Gastroesophageal sphincter (tissue), 4 donors: ENCODE data around the gene ABRAXAS1. TPM values are rescaled to one million over a fixed set of nuclear protein-coding genes. Genes with fewer than 3 reads are reported as not detected.

Experiments used
- ATAC-seq: fragments of 150-250 bp; one replicate; pipeline ENCODE4 v1.9.1; 2016; ENCODE audit warnings: mild to moderate bottlenecking, moderate library complexity
- H3K27ac ChIP-seq, 4 donors: fragments of 200-600 bp; sonication (generic) in 3 of 4; 1 replicate in 3 of 4; 2 replicates in 1 of 4; pipeline ENCODE4 v1.5.1; 2016 to 2019
- H3K27me3 ChIP-seq: fragments of 200-600 bp; sonication (generic); one replicate; pipeline ENCODE4 v1.5.1; 2019
- H3K36me3 ChIP-seq, 2 donors: fragments of 200-600 bp; sonication (generic); one replicate each; pipeline ENCODE4 v1.5.1; 2019; ENCODE audit warnings: control low read depth in 1 of 2
- H3K4me1 ChIP-seq, 3 donors: fragments of 200-600 bp; sonication (generic); 1 replicate in 2 of 3; 2 replicates in 1 of 3; pipeline ENCODE4 v1.5.1; 2016 to 2019; ENCODE audit warnings: control low read depth in 2 of 3
- H3K4me3 ChIP-seq, 2 donors: fragments of 200-600 bp; sonication (generic); one replicate each; pipeline ENCODE4 v1.5.1; 2019; ENCODE audit warnings: mild to moderate bottlenecking in 1 of 2, moderate library complexity in 1 of 2
- H3K9me3 ChIP-seq, 3 donors: fragments of 200-600 bp; sonication (generic); one replicate each; pipeline ENCODE4 v1.5.1; 2017 to 2019; ENCODE audit warnings: control low read depth in 2 of 3
- EP300 ChIP-seq: sonication (generic); formaldehyde crosslinking; IDR thresholded peaks from one replicate; pipeline ENCODE4 v1.6.1; 2017; ENCODE audit warnings: antibody characterized with exemption, mild to moderate bottlenecking
- POLR2A ChIP-seq, 2 donors: fragments of 450-650 bp; IDR thresholded peaks; one replicate each; pipeline ENCODE4 v1.6.1; 2017; ENCODE audit warnings: antibody characterized with exemption in 2 of 2, mild to moderate bottlenecking in 2 of 2, moderate library complexity in 1 of 2
- POLR2AphosphoS5 ChIP-seq: sonication (generic); formaldehyde crosslinking; IDR thresholded peaks from one replicate; pipeline ENCODE4 v1.6.1; 2017; ENCODE audit warnings: antibody characterized with exemption
- WGBS, 2 donors: methylation state at CpG; one replicate each; pipeline ENCODE4 v1.1.5; 2018; ENCODE audit warnings: low coverage in 1 of 2; 5-methylcytosine and 5-hydroxymethylcytosine counted together
- total RNA-seq, 4 donors: library from RNA; depleted of rRNA; stranded (reverse); fragments of >200 nt; gene quantifications; one replicate each; pipeline ENCODE4 v1.1.0, GENCODE V29; 2016
- TF ChIP-seq, protein P1 (sequence below), 4 experiments: fragments of 200-600 bp in 2 of 4; fragments of 450-650 bp in 2 of 4; sonication (generic) in 1 of 4; IDR thresholded peaks; one replicate each; pipeline ENCODE4 v1.5.1; 2017 to 2019; ENCODE audit warnings: antibody characterized with exemption in 4 of 4, mild to moderate bottlenecking in 2 of 4, moderate library complexity in 2 of 4

The ABRAXAS1 gene
- total RNA-seq, 4 donors from 2014 or later = 8.3 to 18.4 (median 11.3) TPM

DNA sequence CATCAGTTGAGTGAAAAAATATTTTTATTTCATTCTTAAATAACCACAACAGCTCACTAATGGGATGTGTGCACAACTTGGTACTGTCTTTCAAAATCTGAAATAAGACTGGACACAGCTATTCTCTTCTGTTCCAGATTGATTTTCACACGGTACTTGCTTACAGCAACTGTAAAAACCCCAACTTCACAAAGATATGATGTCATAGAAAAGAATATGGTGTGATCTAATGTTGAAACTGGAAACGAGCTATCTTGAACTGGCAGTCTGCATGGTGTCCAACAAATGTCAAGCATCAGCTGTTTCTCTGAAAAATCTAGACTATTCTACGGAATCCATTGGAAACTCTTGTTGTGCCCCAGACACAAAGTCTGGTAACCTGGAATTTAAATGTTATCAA, 44.0 kb downstream of the ABRAXAS1 start:
- H3K9me3 ChIP-seq = no peaks in the 10 kb centered on the region
- no peak overlapping the region for H3K27ac ChIP-seq
- no peaks in the 10 kb centered on the region for H3K4me1 ChIP-seq
- H3K36me3 ChIP-seq = peaks cover 8 to 97% of the 10 kb centered on the region in 2 donors
- no peak overlapping the region for H3K4me3 ChIP-seq
- WGBS, 2 donors = 77 to 79% methylated on average over 3 of the region's 3 CpGs
- TF ChIP-seq EP300 = no peak
- TF ChIP-seq POLR2AphosphoS5 = no peak
- TF ChIP-seq, protein P1, sequence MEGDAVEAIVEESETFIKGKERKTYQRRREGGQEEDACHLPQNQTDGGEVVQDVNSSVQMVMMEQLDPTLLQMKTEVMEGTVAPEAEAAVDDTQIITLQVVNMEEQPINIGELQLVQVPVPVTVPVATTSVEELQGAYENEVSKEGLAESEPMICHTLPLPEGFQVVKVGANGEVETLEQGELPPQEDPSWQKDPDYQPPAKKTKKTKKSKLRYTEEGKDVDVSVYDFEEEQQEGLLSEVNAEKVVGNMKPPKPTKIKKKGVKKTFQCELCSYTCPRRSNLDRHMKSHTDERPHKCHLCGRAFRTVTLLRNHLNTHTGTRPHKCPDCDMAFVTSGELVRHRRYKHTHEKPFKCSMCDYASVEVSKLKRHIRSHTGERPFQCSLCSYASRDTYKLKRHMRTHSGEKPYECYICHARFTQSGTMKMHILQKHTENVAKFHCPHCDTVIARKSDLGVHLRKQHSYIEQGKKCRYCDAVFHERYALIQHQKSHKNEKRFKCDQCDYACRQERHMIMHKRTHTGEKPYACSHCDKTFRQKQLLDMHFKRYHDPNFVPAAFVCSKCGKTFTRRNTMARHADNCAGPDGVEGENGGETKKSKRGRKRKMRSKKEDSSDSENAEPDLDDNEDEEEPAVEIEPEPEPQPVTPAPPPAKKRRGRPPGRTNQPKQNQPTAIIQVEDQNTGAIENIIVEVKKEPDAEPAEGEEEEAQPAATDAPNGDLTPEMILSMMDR (IDR thresholded peaks at IDR 0.05) = no peak
- ATAC-seq = no peak
- no peaks in the 10 kb centered on the region for H3K27me3 ChIP-seq

DNA sequence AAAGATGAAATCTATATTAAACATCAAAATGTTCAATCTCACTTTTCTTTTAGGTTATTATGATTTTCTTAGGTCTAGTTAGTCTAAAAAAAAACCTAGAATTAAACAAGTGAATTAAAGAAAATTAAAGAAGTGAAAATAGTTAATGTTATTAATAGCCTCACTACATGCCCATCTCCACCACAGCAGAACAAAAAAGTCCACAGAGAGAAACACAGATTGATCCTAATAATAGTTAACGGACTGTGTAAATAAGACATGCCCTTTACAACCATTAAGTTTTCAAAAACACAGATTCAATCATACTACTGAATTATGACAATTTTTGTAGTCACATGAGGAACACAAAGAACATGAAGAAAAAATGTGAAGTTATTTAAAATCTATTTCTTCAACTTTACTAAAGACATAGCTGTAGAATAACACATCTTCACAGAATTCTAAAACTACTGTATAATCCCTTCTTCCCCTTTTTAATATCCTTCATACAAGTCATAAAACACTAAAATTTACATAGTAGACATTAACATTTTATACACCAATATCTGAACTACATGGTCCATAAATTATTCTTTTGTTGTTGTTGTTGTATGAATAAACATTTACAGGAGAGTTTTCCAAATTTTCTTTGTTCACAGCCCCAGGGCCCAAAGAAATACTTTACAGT, 44.6 kb downstream of the ABRAXAS1 start:
- no peaks in the 10 kb centered on the region for H3K9me3 ChIP-seq
- TF ChIP-seq EP300 = no peak
- H3K4me3 ChIP-seq = no peak overlapping the region
- no peak for ATAC-seq
- WGBS, 2 donors = 67 to 83% methylated on average over 1 of the region's 1 CpG
- peaks cover 8 to 98% of the 10 kb centered on the region in 2 donors for H3K36me3 ChIP-seq
- no peaks in the 10 kb centered on the region for H3K4me1 ChIP-seq
- H3K27me3 ChIP-seq = no peaks in the 10 kb centered on the region
- no peak overlapping the region for H3K27ac ChIP-seq

DNA sequence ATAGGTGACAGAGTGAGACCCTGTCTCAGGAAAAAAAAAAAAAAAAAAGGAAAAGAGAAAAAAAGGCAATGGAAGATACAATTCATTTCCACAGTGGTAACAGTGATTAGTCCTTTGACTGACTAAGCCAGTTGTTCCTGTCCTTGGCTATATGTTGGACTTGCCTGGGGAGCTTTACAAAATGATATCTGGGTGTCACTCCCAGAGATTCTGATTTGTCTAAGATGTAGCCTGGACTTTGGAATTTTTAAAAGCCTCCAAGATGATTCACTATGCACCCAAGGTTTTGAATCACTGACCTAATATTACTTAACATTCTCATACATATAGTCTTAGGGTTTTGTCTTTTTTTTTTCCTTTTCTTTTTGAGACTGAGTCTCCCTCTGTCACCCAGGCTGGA, 46.2 kb downstream of the ABRAXAS1 start:
- H3K9me3 ChIP-seq = no peaks in the 10 kb centered on the region
- H3K4me1 ChIP-seq = no peaks in the 10 kb centered on the region
- no peak for ATAC-seq
- no peak overlapping the region for H3K27ac ChIP-seq
- TF ChIP-seq POLR2A (IDR thresholded peaks at IDR 0.05) = no peak
- no peak for TF ChIP-seq EP300
- no peak for TF ChIP-seq POLR2AphosphoS5
- no peaks in the 10 kb centered on the region for H3K27me3 ChIP-seq
- no peak overlapping the region for H3K4me3 ChIP-seq
- H3K36me3 ChIP-seq = peaks cover 4 to 98% of the 10 kb centered on the region in 2 donors

DNA sequence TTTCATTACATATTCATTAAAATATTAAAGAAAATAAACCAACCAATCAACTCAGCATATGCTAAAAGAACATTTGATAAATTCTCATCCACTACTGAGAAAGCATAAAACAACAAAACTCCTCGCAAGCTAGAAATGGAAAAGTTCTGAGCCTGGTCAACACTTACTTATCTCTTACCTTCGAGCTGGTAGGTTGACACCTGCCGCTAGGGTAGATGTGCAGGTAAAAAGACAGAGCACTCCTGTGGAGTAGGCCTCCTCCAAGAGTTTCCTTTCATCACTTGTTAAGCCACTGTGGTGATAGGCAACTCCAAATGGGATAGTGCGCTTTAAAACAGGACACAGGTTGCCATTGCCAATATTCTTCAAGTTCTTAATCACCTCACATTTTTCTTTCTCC, 48.2 kb downstream of the ABRAXAS1 start:
- H3K4me1 ChIP-seq = no peaks in the 10 kb centered on the region
- no peak for TF ChIP-seq POLR2AphosphoS5
- no peak for TF ChIP-seq POLR2A (IDR thresholded peaks at IDR 0.05)
- TF ChIP-seq, protein P1 (IDR thresholded peaks at IDR 0.05) = no peak
- peaks cover 4 to 92% of the 10 kb centered on the region in 2 donors for H3K36me3 ChIP-seq
- WGBS, 2 donors = 87 to 90% methylated on average over 3 to 4 of the region's 4 CpGs
- H3K27me3 ChIP-seq = no peaks in the 10 kb centered on the region
- H3K9me3 ChIP-seq = no peaks in the 10 kb centered on the region
- no peak overlapping the region for H3K27ac ChIP-seq
- H3K4me3 ChIP-seq = no peak overlapping the region
- ATAC-seq = no peak

DNA sequence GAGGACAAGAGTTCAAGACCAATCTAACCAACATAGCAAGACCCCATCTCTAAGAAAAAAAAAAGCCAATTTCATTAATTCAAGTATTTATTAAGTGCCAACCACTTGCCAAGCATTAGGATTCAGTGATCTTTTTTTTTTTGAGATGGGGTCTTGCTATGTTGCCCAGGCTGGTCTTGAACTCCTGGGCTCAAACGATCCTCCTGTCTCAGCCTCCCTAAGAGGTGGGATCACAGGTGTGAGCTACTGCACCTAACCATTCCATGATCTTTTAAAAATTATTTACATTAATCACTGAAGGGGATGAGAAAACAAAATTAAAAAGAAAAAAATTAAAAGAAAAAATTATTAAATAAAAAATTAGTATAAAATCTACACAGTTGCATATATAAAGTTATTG, 53.7 kb downstream of the ABRAXAS1 start:
- TF ChIP-seq, protein P1 (IDR thresholded peaks at IDR 0.05) = no peak
- TF ChIP-seq POLR2A (IDR thresholded peaks at IDR 0.05) = no peak
- TF ChIP-seq EP300 = no peak
- no peak for TF ChIP-seq POLR2AphosphoS5
- no peaks in the 10 kb centered on the region for H3K9me3 ChIP-seq
- H3K27me3 ChIP-seq = no peaks in the 10 kb centered on the region
- H3K27ac ChIP-seq = no peak overlapping the region
- no peak for ATAC-seq
- no peak overlapping the region for H3K4me3 ChIP-seq
- H3K36me3 ChIP-seq = peaks cover 0 to 86% of the 10 kb centered on the region in 2 donors
- WGBS, 2 donors = 83 to 100% methylated on average over 1 of the region's 1 CpG
- H3K4me1 ChIP-seq = no peaks in the 10 kb centered on the region

DNA sequence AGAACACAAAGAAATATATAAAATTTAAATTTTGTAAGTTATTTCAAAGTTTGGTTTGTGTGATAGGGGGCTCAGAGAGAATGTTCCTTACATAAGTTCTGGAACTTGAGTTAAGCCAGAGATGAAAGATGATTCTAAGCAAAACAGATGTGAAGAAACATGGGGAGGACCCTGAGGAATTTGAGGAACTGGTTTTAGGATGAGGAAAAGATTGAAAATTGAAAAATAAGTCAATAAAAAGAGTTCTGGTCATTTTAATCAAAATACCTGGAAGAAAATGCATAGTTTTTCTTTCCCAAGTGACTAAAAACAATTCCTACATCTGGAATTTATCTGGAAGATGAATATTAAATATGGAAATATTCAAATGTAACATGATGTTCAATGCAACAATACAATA, 66.7 kb downstream of the ABRAXAS1 start:
- no peak overlapping the region for H3K4me3 ChIP-seq
- peaks cover 0 to 87% of the 10 kb centered on the region in 2 donors for H3K36me3 ChIP-seq
- H3K27ac ChIP-seq = no peak overlapping the region
- H3K9me3 ChIP-seq = no peaks in the 10 kb centered on the region
- TF ChIP-seq POLR2AphosphoS5 (no peak), POLR2A (IDR thresholded peaks at IDR 0.05) (no peak), EP300 (no peak)
- TF ChIP-seq, protein P1 (IDR thresholded peaks at IDR 0.05) = no peak
- H3K4me1 ChIP-seq = no peaks in the 10 kb centered on the region
- ATAC-seq = no peak
- no peaks in the 10 kb centered on the region for H3K27me3 ChIP-seq
